Kidney epithelial cell (primary cell): ENCODE measurements around the gene LRRC59. TPM values are rescaled to one million over a fixed set of nuclear protein-coding genes. Genes with fewer than 3 reads are reported as not detected.
"Not testable (repeated sequence)": the region's sequence is repeated elsewhere in the genome, so short reads cannot be mapped to it uniquely, and the experiment has no call there.

Experiments used
- DNase-seq: peaks from one replicate; pipeline ENCODE4 v3.0.0-alpha.2; 2010; ENCODE audit warnings: low read depth
- H3K27me3 ChIP-seq: 2 replicates; pipeline ENCODE4 v1.6.0; 2011; ENCODE audit warnings: low read length; ENCODE audit not compliant: control insufficient read depth, insufficient read depth
- H3K36me3 ChIP-seq: 2 replicates; pipeline ENCODE4 v1.5.1; 2011; ENCODE audit warnings: low read length; ENCODE audit not compliant: control insufficient read depth, insufficient read depth
- H3K4me3 ChIP-seq: 2 replicates; pipeline ENCODE4 v1.5.1; 2011; ENCODE audit warnings: low read depth, mild to moderate bottlenecking, control low read depth, low read length
- CTCF ChIP-seq: IDR thresholded peaks from 2 replicates; pipeline ENCODE4 v1.5.1; 2011; ENCODE audit warnings: mild to moderate bottlenecking, moderate library complexity, low read length, control low read depth, inconsistent platforms; ENCODE audit not compliant: insufficient read depth, poor library complexity, severe bottlenecking
- total RNA-seq: library from RNA; depleted of rRNA; stranded (reverse); fragments of >200 nt; gene quantifications from 2 replicates; pipeline ENCODE4 v1.2.3, GENCODE V29; 2015

The LRRC59 gene
- total RNA-seq, 1 donor from 2014 or later, result 172 TPM

GRCh38 chr17:50339381-50339780, 57.9 kb downstream of the LRRC59 start:
- no peak for DNase-seq
- no peak for TF ChIP-seq CTCF
- no peaks in the 10 kb centered on the region for H3K27me3 ChIP-seq
- no peaks in the 10 kb centered on the region for H3K36me3 ChIP-seq
- H3K4me3 ChIP-seq, result no peak overlapping the region

- Histone ChIP-seq H3K27me3 (no peaks in the 10 kb centered on the region), H3K4me3 (no peak overlapping the region), H3K36me3 (no peaks in the 10 kb centered on the region)
- TF ChIP-seq CTCF, result no peak
- no peak for DNase-seq
Measured at GRCh38 chr17:50338645-50339044, 58.7 kb downstream of the LRRC59 start.

GRCh38 chr17:50337956-50338355, 59.4 kb downstream of the LRRC59 start:
- TF ChIP-seq CTCF, result no peak
- Histone ChIP-seq H3K4me3 (no peak overlapping the region), H3K36me3 (no peaks in the 10 kb centered on the region), H3K27me3 (no peaks in the 10 kb centered on the region)
- DNase-seq, result no peak

- not testable (repeated sequence) for H3K27me3 ChIP-seq, H3K36me3 ChIP-seq, H3K4me3 ChIP-seq, DNase-seq
Measured at GRCh38 chr17:50333291-50334057, 63.8 kb downstream of the LRRC59 start.

GRCh38 chr17:50332196-50332595, 65.1 kb downstream of the LRRC59 start:
- Histone ChIP-seq H3K4me3 (no peak overlapping the region), H3K36me3 (no peaks in the 10 kb centered on the region), H3K27me3 (peaks cover 2% of the 10 kb centered on the region)
- TF ChIP-seq CTCF, result no peak
- DNase-seq, result no peak

Other genes with a start within 250 kb of the LRRC59 start
- 35.2 and 38.2 TPM in 2 replicates for gene PPP1R9B, start 246.8 kb downstream of the LRRC59 start, total RNA-seq
- gene SGCA, start 231.5 kb downstream of the LRRC59 start, total RNA-seq, result not detected in 2 replicates
- 139 and 176 TPM in 2 replicates for gene COL1A1, start 195.9 kb downstream of the LRRC59 start, total RNA-seq
- gene TMEM92, start 123.1 kb downstream of the LRRC59 start, total RNA-seq, result 1.5 and 1.7 TPM in 2 replicates
- gene XYLT2, start 51.4 kb downstream of the LRRC59 start, total RNA-seq, result 30.2 and 35.7 TPM in 2 replicates
- 89.2 and 92.5 TPM in 2 replicates for gene MRPL27, start 24.3 kb downstream of the LRRC59 start, total RNA-seq
- 1.9 and 2.7 TPM in 2 replicates for gene EME1, start 24.3 kb downstream of the LRRC59 start, total RNA-seq
- gene ACSF2, start 28.7 kb upstream of the LRRC59 start, total RNA-seq, result 12.7 and 24.8 TPM in 2 replicates
- gene CHAD, start 71.4 kb upstream of the LRRC59 start, total RNA-seq, result not detected in 2 replicates
- 28.4 and 31.1 TPM in 2 replicates for gene RSAD1, start 81.3 kb upstream of the LRRC59 start, total RNA-seq
- 0.14 and 0.50 TPM in 2 replicates for gene MYCBPAP, start 110.9 kb upstream of the LRRC59 start, total RNA-seq
- 0.62 and 0.84 TPM in 2 replicates for gene EPN3, start 135.2 kb upstream of the LRRC59 start, total RNA-seq
- 58.9 and 79.4 TPM in 2 replicates for gene SPATA20, start 149.7 kb upstream of the LRRC59 start, total RNA-seq
- gene CACNA1G, start 163.2 kb upstream of the LRRC59 start, total RNA-seq, result 0.07 TPM in 1 of 2 replicates, not detected in the other
- gene ABCC3, start 237.4 kb upstream of the LRRC59 start, total RNA-seq, result 0.82 and 1.3 TPM in 2 replicates